T-helper 1 cell treated with Interleukin-12 subunit alpha and Interleukin-12 subunit beta and Interleukin-4 antibody, amounts not matched to agents 30 μg/mL and 1 μg/mL, for 36 hours (primary cell): ENCODE results near the gene CREB3L2.
"Not testable (repeated sequence)": the region's sequence is repeated elsewhere in the genome, so short reads cannot be mapped to it uniquely, and the experiment has no call there.

Experiments used
- H3K27ac Mint-ChIP-seq: one replicate; pipeline ENCODE4 v1.8.0; 2021; ENCODE audit warnings: mild to moderate bottlenecking, mixed read lengths
- H3K27me3 Mint-ChIP-seq: one replicate; pipeline ENCODE4 v1.8.0; 2021; ENCODE audit warnings: low read depth, mixed read lengths
- H3K36me3 Mint-ChIP-seq: one replicate; pipeline ENCODE4 v1.8.0; 2021; ENCODE audit warnings: low read depth, mixed read lengths
- H3K4me1 Mint-ChIP-seq: one replicate; pipeline ENCODE4 v1.8.0; 2021; ENCODE audit warnings: low read depth, mixed read lengths
- H3K4me3 Mint-ChIP-seq: one replicate; pipeline ENCODE4 v1.8.0; 2021; ENCODE audit warnings: mild to moderate bottlenecking, moderate library complexity, mixed read lengths
- H3K9me3 Mint-ChIP-seq: one replicate; pipeline ENCODE4 v1.8.0; 2021; ENCODE audit warnings: mixed read lengths

The CREB3L2 gene

GRCh38 chr7:137976232-137976631, 25.7 kb downstream of the CREB3L2 start:
- H3K4me1 Mint-ChIP-seq: peaks cover 5% of the 10 kb centered on the region
- peaks cover 3% of the 10 kb centered on the region for H3K9me3 Mint-ChIP-seq
- H3K4me3 Mint-ChIP-seq: no peak overlapping the region
- no peaks in the 10 kb centered on the region for H3K27me3 Mint-ChIP-seq
- no peak overlapping the region for H3K27ac Mint-ChIP-seq
- H3K36me3 Mint-ChIP-seq: peaks cover 8% of the 10 kb centered on the region

DNA sequence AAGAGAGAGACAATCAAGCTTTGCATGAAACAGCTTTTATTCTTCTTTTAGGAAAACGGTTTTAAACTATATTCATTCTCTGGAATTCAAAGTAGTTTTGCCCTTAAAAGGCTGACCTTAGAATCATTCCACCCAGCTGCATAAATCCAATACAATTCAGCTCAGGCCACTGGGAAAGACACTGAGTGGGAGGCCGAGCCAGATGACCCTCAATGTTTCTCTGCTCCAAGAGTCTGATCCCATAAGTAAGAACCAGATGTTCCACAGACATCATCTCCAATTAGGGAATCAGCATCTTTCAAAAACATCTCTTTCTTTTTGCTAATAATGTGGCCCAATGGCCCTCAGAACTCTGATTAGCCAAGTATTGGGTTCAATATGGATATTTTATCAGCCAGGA, 26.1 kb downstream of the CREB3L2 start:
- H3K4me1 Mint-ChIP-seq: peaks cover under 1% of the 10 kb centered on the region
- no peaks in the 10 kb centered on the region for H3K27me3 Mint-ChIP-seq
- no peak overlapping the region for H3K4me3 Mint-ChIP-seq
- peaks cover under 1% of the 10 kb centered on the region for H3K9me3 Mint-ChIP-seq
- peaks cover 3% of the 10 kb centered on the region for H3K36me3 Mint-ChIP-seq
- H3K27ac Mint-ChIP-seq: no peak overlapping the region

DNA sequence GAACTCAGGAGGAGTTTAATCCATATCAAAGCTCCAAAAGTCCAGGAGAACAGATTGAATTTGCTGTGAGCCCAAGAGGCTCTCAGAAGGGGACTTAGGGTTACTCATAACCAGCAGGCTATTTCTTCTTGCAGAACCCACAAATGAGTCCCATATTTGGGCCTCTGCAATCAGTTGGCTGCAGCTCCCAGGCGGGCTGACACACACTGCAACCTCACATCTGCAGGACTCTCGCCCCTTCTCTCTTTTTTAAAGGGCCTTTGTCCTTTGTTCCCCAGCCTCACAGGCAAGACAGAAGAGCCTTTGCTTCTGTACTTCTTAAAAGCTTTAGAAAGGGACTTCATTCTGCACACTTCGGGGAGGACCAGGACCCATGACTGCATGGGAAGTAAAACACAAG, 26.7 kb downstream of the CREB3L2 start:
- Mint-ChIP-seq H3K9me3 (no peaks in the 10 kb centered on the region), H3K4me1 (no peaks in the 10 kb centered on the region), H3K4me3 (no peak overlapping the region), H3K36me3 (peaks cover 2% of the 10 kb centered on the region), H3K27me3 (no peaks in the 10 kb centered on the region), H3K27ac (no peak overlapping the region)

DNA sequence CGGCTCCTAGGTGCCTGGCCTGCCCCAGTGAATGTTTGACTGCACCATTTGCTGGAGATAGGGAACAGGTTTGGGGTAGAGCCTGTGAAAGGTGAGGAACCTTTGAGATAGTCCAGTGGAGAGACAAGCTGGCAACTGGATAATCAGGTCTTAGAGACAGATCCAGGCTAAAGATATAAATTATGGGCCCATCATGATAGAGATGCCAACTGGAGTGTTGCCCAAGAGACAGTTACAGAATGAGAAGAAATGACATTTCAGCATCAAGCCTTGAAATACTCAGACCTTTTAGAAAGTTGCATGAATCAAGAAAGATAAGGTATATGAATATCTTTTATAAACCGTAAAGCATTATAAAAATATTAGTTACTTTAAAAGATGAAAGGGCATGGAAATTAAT, 27.1 kb downstream of the CREB3L2 start:
- no peaks in the 10 kb centered on the region for H3K9me3 Mint-ChIP-seq
- no peaks in the 10 kb centered on the region for H3K27me3 Mint-ChIP-seq
- peaks cover 2% of the 10 kb centered on the region for H3K36me3 Mint-ChIP-seq
- H3K4me1 Mint-ChIP-seq: no peaks in the 10 kb centered on the region
- H3K4me3 Mint-ChIP-seq: no peak overlapping the region
- no peak overlapping the region for H3K27ac Mint-ChIP-seq

DNA sequence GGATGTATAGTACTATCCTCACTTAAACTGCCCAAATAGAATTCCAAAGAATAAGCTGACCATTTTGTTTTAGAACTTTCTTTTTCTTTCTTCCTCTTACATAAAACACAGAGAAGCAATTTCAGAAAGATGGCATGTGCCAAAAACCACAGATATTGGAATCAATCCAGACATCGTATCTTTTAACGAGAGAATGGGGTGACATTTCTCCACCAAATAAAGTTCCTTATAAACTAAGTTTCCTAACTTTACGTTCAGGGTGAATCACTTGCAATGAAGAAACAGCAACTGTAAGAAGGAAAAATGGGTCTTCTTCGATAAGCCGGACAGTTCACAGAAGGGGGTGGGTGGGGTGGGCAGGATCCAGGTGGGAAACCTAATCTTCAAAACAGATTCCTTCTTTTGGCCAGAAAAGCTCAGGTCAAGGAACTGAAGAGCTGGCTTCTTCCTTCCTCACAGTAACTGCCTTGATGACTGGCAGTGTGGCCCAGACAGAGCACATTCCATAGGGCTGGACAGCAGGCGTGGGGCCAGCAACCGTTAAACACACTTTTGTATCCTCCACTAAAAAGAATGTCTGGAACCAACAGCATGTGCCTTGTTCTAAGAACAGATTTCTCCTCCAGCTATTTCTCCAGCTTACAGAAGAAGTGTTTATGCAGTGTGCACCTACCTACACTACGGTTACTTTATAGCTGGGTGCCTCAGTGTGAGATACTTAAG, 31.5 kb downstream of the CREB3L2 start:
- Mint-ChIP-seq H3K9me3 (peaks cover 5% of the 10 kb centered on the region), H3K27ac (no peak overlapping the region), H3K4me3 (no peak overlapping the region), H3K27me3 (no peaks in the 10 kb centered on the region), H3K36me3 (peaks cover 4% of the 10 kb centered on the region), H3K4me1 (peaks cover 20% of the 10 kb centered on the region)

GRCh38 chr7:137969828-137970227, 32.1 kb downstream of the CREB3L2 start:
- H3K36me3 Mint-ChIP-seq: peaks cover 4% of the 10 kb centered on the region
- no peak overlapping the region for H3K4me3 Mint-ChIP-seq
- peaks cover 20% of the 10 kb centered on the region for H3K4me1 Mint-ChIP-seq
- H3K9me3 Mint-ChIP-seq: peaks cover 5% of the 10 kb centered on the region
- H3K27ac Mint-ChIP-seq: no peak overlapping the region
- H3K27me3 Mint-ChIP-seq: no peaks in the 10 kb centered on the region

GRCh38 chr7:137968890-137969289, 33.0 kb downstream of the CREB3L2 start:
- peaks cover 20% of the 10 kb centered on the region for H3K4me1 Mint-ChIP-seq
- H3K9me3 Mint-ChIP-seq: peaks cover 5% of the 10 kb centered on the region
- no peaks in the 10 kb centered on the region for H3K27me3 Mint-ChIP-seq
- H3K4me3 Mint-ChIP-seq: no peak overlapping the region
- H3K27ac Mint-ChIP-seq: no peak overlapping the region
- peaks cover 4% of the 10 kb centered on the region for H3K36me3 Mint-ChIP-seq

DNA sequence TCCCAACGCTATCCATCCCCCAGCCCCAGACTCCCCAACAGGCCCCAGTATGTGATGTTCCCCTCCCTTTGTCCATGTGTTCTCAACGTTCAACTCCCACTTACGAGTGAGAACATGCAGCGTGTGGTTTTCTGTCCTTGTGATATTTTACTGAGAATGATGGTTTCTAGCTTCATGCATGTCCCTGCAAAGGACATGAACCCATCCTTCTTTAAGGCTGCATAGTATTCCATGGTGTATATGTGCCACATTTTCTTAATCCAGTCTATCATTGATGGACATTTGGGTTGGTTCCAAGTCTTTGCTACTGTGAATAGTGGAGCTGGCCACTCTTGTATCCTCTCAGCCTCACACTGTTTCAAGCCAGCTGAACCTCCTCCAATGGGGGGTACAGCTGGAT, 33.5 kb downstream of the CREB3L2 start:
- not testable (repeated sequence) for H3K4me3 Mint-ChIP-seq, H3K27ac Mint-ChIP-seq

GRCh38 chr7:137967143-137968018, 34.5 kb downstream of the CREB3L2 start:
- Mint-ChIP-seq H3K9me3 (peaks cover 5% of the 10 kb centered on the region), H3K27ac (no peak overlapping the region)

More for the DNA sequence above, 33.5 kb downstream of the CREB3L2 start:
- H3K27me3 Mint-ChIP-seq, H3K9me3 Mint-ChIP-seq, H3K36me3 Mint-ChIP-seq: not testable (repeated sequence)
- peaks cover 20% of the 10 kb centered on the region for H3K4me1 Mint-ChIP-seq

DNA sequence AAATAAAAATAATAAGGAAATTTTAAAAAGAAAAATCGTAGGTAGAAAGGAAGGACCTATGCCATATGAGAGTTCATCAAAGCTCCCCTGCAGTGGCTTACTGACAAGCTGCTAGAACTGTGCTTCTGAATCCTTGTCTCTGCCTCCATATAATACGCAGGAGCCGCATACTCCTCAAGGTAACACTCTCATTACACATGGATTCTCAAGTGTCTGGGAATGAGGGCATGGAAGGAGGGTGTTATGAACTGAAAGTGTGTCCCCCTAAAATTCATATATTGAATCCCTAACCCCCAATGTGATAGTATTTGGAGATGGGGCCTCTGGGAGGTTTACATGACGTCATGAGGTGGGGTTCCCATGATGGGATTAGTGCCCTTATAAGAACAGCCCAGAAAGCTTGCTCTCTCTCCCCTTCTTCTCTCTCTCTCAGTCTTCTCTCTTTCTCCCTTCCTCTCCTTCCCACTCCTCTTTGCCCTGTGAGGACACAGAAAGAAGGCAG, 35.2 kb downstream of the CREB3L2 start:
- H3K27ac Mint-ChIP-seq: no peak overlapping the region
- H3K4me3 Mint-ChIP-seq: no peak overlapping the region
- H3K4me1 Mint-ChIP-seq: peaks cover 22% of the 10 kb centered on the region
- peaks cover 10% of the 10 kb centered on the region for H3K36me3 Mint-ChIP-seq
- peaks cover 5% of the 10 kb centered on the region for H3K9me3 Mint-ChIP-seq
- H3K27me3 Mint-ChIP-seq: no peaks in the 10 kb centered on the region

More at GRCh38 chr7:137967143-137968018, 34.5 kb downstream of the CREB3L2 start:
- Mint-ChIP-seq H3K4me1 (peaks cover 20% of the 10 kb centered on the region), H3K36me3 (peaks cover 10% of the 10 kb centered on the region), H3K4me3 (no peak overlapping the region), H3K27me3 (no peaks in the 10 kb centered on the region)

DNA sequence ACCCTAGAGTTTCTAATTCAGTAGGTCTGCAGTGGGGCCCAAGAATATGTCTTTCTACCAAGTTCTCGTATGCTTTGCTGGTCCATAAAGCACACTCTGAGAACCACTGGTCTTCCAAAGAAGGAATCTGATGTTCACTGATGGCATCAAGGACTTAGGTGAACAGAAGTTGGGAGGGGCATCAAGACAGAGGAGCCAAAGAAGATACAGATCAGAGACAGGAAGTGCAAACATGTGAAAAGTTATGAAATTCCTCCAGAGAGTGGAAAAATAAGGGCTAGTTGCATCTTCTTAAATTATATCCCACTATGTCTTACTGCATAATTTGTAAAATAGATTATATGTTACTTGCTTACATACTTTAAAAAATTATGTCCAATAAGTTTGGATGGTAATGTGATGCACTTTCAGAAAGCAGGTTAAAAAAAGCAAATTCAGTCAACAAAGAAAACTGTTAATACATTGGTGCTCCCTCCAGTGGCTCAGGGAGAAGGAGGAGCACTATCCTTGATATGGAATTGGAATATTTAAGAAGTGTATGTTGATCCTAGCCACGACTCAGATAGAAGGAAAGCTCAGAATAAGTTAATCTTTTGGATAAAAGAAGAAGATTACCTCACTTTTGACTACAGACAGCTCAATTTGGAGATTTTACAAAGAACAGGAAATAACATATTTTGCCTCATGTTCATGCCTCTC, 35.8 kb downstream of the CREB3L2 start:
- Mint-ChIP-seq H3K27me3 (no peaks in the 10 kb centered on the region), H3K9me3 (peaks cover 5% of the 10 kb centered on the region), H3K36me3 (peaks cover 10% of the 10 kb centered on the region), H3K4me3 (no peak overlapping the region), H3K4me1 (peaks cover 28% of the 10 kb centered on the region), H3K27ac (no peak overlapping the region)

DNA sequence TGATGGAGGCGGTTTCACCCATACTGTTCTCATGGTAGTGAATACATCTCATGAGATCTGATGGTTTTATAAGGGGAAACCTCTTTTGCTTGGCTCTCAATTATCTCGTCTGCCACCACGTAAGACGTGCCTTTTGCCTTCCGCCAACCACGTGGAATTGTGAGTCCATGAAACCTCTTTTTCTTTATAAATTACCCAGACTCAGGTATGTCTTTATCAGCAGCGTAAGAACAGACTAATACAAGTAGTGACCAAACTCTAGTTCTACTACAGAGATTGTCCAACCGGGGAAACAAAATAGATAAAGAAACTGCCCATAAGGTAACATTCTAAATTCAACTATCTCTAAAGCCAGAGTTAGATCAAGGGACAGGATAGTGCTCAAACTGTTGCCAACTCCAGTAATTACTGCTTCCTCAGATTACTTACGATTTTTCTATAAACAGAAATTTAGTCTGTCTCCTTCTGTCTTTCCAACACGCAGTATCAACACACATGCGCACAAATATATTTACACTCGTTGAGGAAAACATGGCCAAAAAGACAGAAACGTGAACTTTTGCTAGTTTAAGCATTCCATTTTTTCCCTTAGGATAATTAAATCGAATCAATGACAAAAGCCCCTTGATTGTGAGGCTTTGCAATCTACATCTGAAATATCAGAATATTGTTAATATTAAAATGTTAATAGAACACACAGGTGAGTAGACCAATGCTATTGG, 36.9 kb downstream of the CREB3L2 start:
- Mint-ChIP-seq H3K27ac (no peak overlapping the region), H3K4me3 (no peak overlapping the region), H3K9me3 (peaks cover 5% of the 10 kb centered on the region), H3K36me3 (peaks cover 11% of the 10 kb centered on the region), H3K4me1 (peaks cover 32% of the 10 kb centered on the region), H3K27me3 (no peaks in the 10 kb centered on the region)

GRCh38 chr7:137962875-137963507, 38.9 kb downstream of the CREB3L2 start:
- H3K27me3 Mint-ChIP-seq: no peaks in the 10 kb centered on the region
- H3K9me3 Mint-ChIP-seq: no peaks in the 10 kb centered on the region
- no peak overlapping the region for H3K27ac Mint-ChIP-seq
- H3K4me1 Mint-ChIP-seq: peaks cover 30% of the 10 kb centered on the region
- no peak overlapping the region for H3K4me3 Mint-ChIP-seq
- peaks cover 17% of the 10 kb centered on the region for H3K36me3 Mint-ChIP-seq
